GM12878 (cell line): ENCODE data around the gene NOM1. TPM values are rescaled to one million over a fixed set of nuclear protein-coding genes. Genes with fewer than 3 reads are reported as not detected.

Experiments used
- ATAC-seq: fragments of 200-7000 bp; cut with Tn5 transposase; 3 replicates; pipeline ENCODE4 v1.9.1; 2020; ENCODE audit warnings: mild to moderate bottlenecking, moderate library complexity
- BruUV-seq: library from RNA; stranded (reverse); fragments of 400-500 nt; replicated peaks from 2 replicates; lab custom pipeline; 2021; lab: Mats Ljungman, UMichigan
- CTCF ChIA-PET: fragments of 300-600 bp; sonication (Branson Sonifier 250); formaldehyde crosslinking; extraction: SDS; loops from one replicate; lab custom pipeline; 2021; ENCODE audit warnings: inconsistent platforms; lab: Yijun Ruan, JAX
- POLR2A ChIA-PET: fragments of 350-600 bp; formaldehyde crosslinking; extraction: SDS; loops from one replicate; lab custom pipeline; 2021; ENCODE audit warnings: inconsistent platforms; lab: Charles Lee
- RAD21 ChIA-PET: fragments of 300-600 bp; sonication (Branson Sonifier 250); formaldehyde crosslinking; loops from one replicate; lab custom pipeline; 2023; ENCODE audit warnings: antibody characterized with exemption; ENCODE audit not compliant: unreplicated experiment; lab: Charles Lee
- SMC1A ChIA-PET: fragments of 300-600 bp; sonication (Branson Sonifier 250); formaldehyde crosslinking; loops from one replicate; lab custom pipeline; 2023; ENCODE audit not compliant: unreplicated experiment, uncharacterized antibody; lab: Charles Lee
- DNase-seq: peaks from one replicate; pipeline ENCODE4 v3.0.0-alpha.2; 2011; ENCODE audit warnings: low read depth, low spot score
- FAIRE-seq: peaks from 3 replicates; lab custom pipeline; 2011; peaks lifted over from hg19 to GRCh38; lab: Jason Lieb, UNC
- H2AFZ ChIP-seq: 2 replicates; pipeline ENCODE4 v1.6.0; 2011; ENCODE audit warnings: low read depth, low read length, control low read depth; ENCODE audit not compliant: control insufficient read depth
- H3K27ac ChIP-seq: 2 replicates; pipeline ENCODE4 v1.5.1; 2011; ENCODE audit warnings: control low read depth; ENCODE audit not compliant: control insufficient read depth, insufficient read depth
- H3K27me3 ChIP-seq, 2 experiments: replicated peaks in 1 of 2; 2 replicates each; pipeline versions ENCODE4 v1.6.0 to v1.6.1; 2011; ENCODE audit warnings: low read length in 1 of 2; ENCODE audit not compliant: control insufficient read depth in 2 of 2, insufficient read depth in 2 of 2
- H3K36me3 ChIP-seq, 2 experiments: 2 replicates each; pipeline ENCODE4 v1.5.1; 2011; ENCODE audit warnings: low read length in 1 of 2; ENCODE audit not compliant: control insufficient read depth in 2 of 2, insufficient read depth in 2 of 2
- H3K4me1 ChIP-seq: 2 replicates; pipeline ENCODE4 v1.6.1; 2011; ENCODE audit warnings: mild to moderate bottlenecking, low read length, moderate library complexity, mixed read lengths; ENCODE audit not compliant: control insufficient read depth, insufficient read depth
- H3K4me2 ChIP-seq: 2 replicates; pipeline ENCODE4 v1.6.0; 2011; ENCODE audit warnings: control low read depth; ENCODE audit not compliant: control insufficient read depth, insufficient read depth
- H3K4me3 ChIP-seq: fragments of 200-600 bp; sonication (generic); 2 replicates; pipeline ENCODE4 v1.5.1; 2016
- H3K79me2 ChIP-seq: 2 replicates; pipeline ENCODE4 v1.6.0; 2011; ENCODE audit warnings: low read length; ENCODE audit not compliant: control insufficient read depth, insufficient read depth
- H3K9ac ChIP-seq: 2 replicates; pipeline ENCODE4 v1.8.0; 2011; ENCODE audit warnings: low read length, control low read depth, mixed read lengths; ENCODE audit not compliant: control insufficient read depth, insufficient read depth
- H3K9me3 ChIP-seq: replicated peaks from 3 replicates; pipeline ENCODE4 v1.5.1; 2011; ENCODE audit warnings: mild to moderate bottlenecking, low read length; ENCODE audit not compliant: control insufficient read depth, insufficient read depth
- H4K20me1 ChIP-seq: 2 replicates; pipeline ENCODE4 v1.6.0; 2011; ENCODE audit not compliant: control insufficient read depth, insufficient read depth
- BHLHE40 ChIP-seq, 2 experiments: fragments of 450-650 bp in 1 of 2; IDR thresholded peaks; 2 replicates each; pipeline ENCODE4 v1.6.1; 2011 to 2017; ENCODE audit warnings: low read depth in 2 of 2, borderline replicate concordance in 1 of 2, improper control_type of control experiment in 1 of 2, low read length in 1 of 2, mild to moderate bottlenecking in 1 of 2
- ETV6 ChIP-seq, 2 experiments: fragments of 450-650 bp in 1 of 2; IDR thresholded peaks in 1 of 2; conservative IDR thresholded peaks in 1 of 2; 2 replicates each; pipeline ENCODE4 v1.6.1; 2014; ENCODE audit warnings: antibody characterized with exemption in 1 of 2, borderline replicate concordance in 1 of 2, low read depth in 1 of 2, mild to moderate bottlenecking in 1 of 2, moderate library complexity in 1 of 2
- JUNB ChIP-seq: IDR thresholded peaks from 2 replicates; pipeline ENCODE4 v1.6.1; 2016; ENCODE audit warnings: antibody characterized with exemption, mild to moderate bottlenecking
- RB1 ChIP-seq: fragments of 450-650 bp; formaldehyde crosslinking; IDR thresholded peaks from 2 replicates; pipeline ENCODE4 v1.6.1; 2017; ENCODE audit warnings: mild to moderate bottlenecking, borderline replicate concordance
- REST ChIP-seq: IDR thresholded peaks from 2 replicates; pipeline ENCODE4 v1.6.1; 2012; ENCODE audit warnings: mild to moderate bottlenecking, low read depth, low read length
- SMC3 ChIP-seq: IDR thresholded peaks from 2 replicates; pipeline ENCODE4 v1.6.1; 2011; ENCODE audit warnings: low read length, improper control_type of control experiment, borderline replicate concordance
- ZBTB40 ChIP-seq: fragments of 450-650 bp; IDR thresholded peaks from 2 replicates; pipeline ENCODE4 v1.6.1; 2016; ENCODE audit warnings: mild to moderate bottlenecking, moderate library complexity, borderline replicate concordance
- ZNF384 ChIP-seq: IDR thresholded peaks from 2 replicates; pipeline ENCODE4 v1.6.1; 2012; ENCODE audit warnings: low read depth, mild to moderate bottlenecking, low read length, improper control_type of control experiment, borderline replicate concordance
- WGBS: methylation state at CpG from one replicate; pipeline ENCODE4 v1.1.6; 2016; ENCODE audit warnings: low lambda C conversion rate; ENCODE audit not compliant: insufficient replicate concordance, insufficient coverage; ENCODE audit errors: missing lambda C conversion rate; 5-methylcytosine and 5-hydroxymethylcytosine counted together
- in situ Hi-C: fragments of 300-500 bp; cut with MboI; formaldehyde crosslinking; loops from 9 replicates; pipeline ENCODE4 v1.14.3; 2018; ENCODE audit warnings: mixed read lengths
- intact Hi-C: fragments of 100-400 bp; cut with micrococcal nuclease; formaldehyde crosslinking; loops from one replicate; pipeline ENCODE4 v1.14.2; 2022; ENCODE audit not compliant: unreplicated experiment
- polyA plus RNA-seq, 11 experiments: library from polyadenylated mRNA; depleted of rRNA in 4 of 11; unstranded in 6 of 11; stranded (reverse) in 5 of 11; fragments of >200 nt; fragmentation: Nextera tagmentation in 4 of 11; fragmentation: Illumina TruSeq in 1 of 11; extraction: Ambion mirVana in 4 of 11; extraction: Trizol in 1 of 11; gene quantifications; 1 replicate in 1 of 11; 2 replicates in 10 of 11; pipeline versions ENCODE4 v1.2.1 to v1.2.3, GENCODE V29; 2011 to 2016; ENCODE audit warnings: inconsistent platforms in 2 of 11, missing spikeins in 2 of 11, low read depth in 1 of 11
- total RNA-seq, 4 experiments: library from RNA; depleted of rRNA in 3 of 4; stranded (reverse); fragments of >200 nt in 3 of 4; fragmentation: Illumina TruSeq in 1 of 4; extraction: Trizol in 1 of 4; gene quantifications; 2 replicates each; pipeline versions ENCODE4 v1.2.1 to v1.2.3, GENCODE V29; 2013 to 2021
- TF ChIP-seq, protein P1 (sequence below): IDR thresholded peaks from 2 replicates; pipeline ENCODE4 v1.6.1; 2012; ENCODE audit warnings: low read depth, low read length, improper control_type of control experiment
- TF ChIP-seq, protein P2 (sequence below): fragments of 150-350 bp; IDR thresholded peaks from 2 replicates; pipeline ENCODE4 v1.6.1; 2016; ENCODE audit warnings: low read depth, low read length

The NOM1 gene
- total and polyA plus RNA-seq, 10 of the 15 experiments (the other 5 are each of a cell fraction or from before 2014, with no cell fraction given) = 2.9 to 21.3 (median 17.8) TPM

- Histone ChIP-seq H3K27ac (no peak overlapping the region), H3K4me3 (no peak overlapping the region), H4K20me1 (no peaks in the 10 kb centered on the region), H2AFZ (no peak overlapping the region), H3K9ac (no peak overlapping the region), H3K36me3 (no peaks in the 10 kb centered on the region; a peak in 1 of 4 replicates), H3K79me2 (no peaks in the 10 kb centered on the region), H3K4me1 (no peaks in the 10 kb centered on the region), H3K27me3 (peaks cover 0 to 29% of the 10 kb centered on the region in 2 experiments; a peak in 3 of 4 replicates), H3K4me2 (no peak overlapping the region), H3K9me3 (no peaks in the 10 kb centered on the region; the same call in 2 of the 3 replicates)
- ChIA-PET POLR2A (no interaction called here), SMC1A (no interaction called here), CTCF (no interaction called here), RAD21 (no interaction called here)
- no TSS peak for BruUV-seq
- intact Hi-C loops = no loop called here
- WGBS = 5% methylated on average over 32 of the region's 32 CpGs
- in situ Hi-C loops = no loop called here
- ATAC-seq (no peak), DNase-seq (no peak), FAIRE-seq (no peak)
- TF ChIP-seq REST = no peak
- TF ChIP-seq ETV6 (conservative IDR thresholded peaks at IDR 0.05 in 1 of 2, IDR thresholded peaks at IDR 0.05 in 1 of 2; ENCODE audit: borderline replicate concordance in 1 of 2, low read depth in 1 of 2) = no peak
- no peak for TF ChIP-seq RB1
- TF ChIP-seq BHLHE40 (IDR thresholded peaks at IDR 0.05; ENCODE audit: borderline replicate concordance in 1 of 2, low read depth in 2 of 2, low read length in 1 of 2) = no peak
- TF ChIP-seq, protein P1, sequence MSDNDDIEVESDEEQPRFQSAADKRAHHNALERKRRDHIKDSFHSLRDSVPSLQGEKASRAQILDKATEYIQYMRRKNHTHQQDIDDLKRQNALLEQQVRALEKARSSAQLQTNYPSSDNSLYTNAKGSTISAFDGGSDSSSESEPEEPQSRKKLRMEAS = no peak
- no peak for TF ChIP-seq ZBTB40
- TF ChIP-seq, protein P2, sequence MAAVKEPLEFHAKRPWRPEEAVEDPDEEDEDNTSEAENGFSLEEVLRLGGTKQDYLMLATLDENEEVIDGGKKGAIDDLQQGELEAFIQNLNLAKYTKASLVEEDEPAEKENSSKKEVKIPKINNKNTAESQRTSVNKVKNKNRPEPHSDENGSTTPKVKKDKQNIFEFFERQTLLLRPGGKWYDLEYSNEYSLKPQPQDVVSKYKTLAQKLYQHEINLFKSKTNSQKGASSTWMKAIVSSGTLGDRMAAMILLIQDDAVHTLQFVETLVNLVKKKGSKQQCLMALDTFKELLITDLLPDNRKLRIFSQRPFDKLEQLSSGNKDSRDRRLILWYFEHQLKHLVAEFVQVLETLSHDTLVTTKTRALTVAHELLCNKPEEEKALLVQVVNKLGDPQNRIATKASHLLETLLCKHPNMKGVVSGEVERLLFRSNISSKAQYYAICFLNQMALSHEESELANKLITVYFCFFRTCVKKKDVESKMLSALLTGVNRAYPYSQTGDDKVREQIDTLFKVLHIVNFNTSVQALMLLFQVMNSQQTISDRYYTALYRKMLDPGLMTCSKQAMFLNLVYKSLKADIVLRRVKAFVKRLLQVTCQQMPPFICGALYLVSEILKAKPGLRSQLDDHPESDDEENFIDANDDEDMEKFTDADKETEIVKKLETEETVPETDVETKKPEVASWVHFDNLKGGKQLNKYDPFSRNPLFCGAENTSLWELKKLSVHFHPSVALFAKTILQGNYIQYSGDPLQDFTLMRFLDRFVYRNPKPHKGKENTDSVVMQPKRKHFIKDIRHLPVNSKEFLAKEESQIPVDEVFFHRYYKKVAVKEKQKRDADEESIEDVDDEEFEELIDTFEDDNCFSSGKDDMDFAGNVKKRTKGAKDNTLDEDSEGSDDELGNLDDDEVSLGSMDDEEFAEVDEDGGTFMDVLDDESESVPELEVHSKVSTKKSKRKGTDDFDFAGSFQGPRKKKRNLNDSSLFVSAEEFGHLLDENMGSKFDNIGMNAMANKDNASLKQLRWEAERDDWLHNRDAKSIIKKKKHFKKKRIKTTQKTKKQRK = no peak
- no peak for TF ChIP-seq ZNF384
- TF ChIP-seq JUNB = no peak
- TF ChIP-seq SMC3 = no peak
Observed at GRCh38 chr7:157001920-157002818, 52.7 kb downstream of the NOM1 start.
